HG02970 (cell line): ENCODE results near the gene SLC38A10.

ENCODE experiments used
- ATAC-seq: cut with Tn5 transposase; IDR thresholded peaks from one replicate; pipeline ENCODE4 v1.9.1; 2021; ENCODE audit warnings: mild to moderate bottlenecking, moderate library complexity, moderate number of reproducible peaks; ENCODE audit not compliant: unreplicated experiment, low FRiP score

The SLC38A10 gene

DNA sequence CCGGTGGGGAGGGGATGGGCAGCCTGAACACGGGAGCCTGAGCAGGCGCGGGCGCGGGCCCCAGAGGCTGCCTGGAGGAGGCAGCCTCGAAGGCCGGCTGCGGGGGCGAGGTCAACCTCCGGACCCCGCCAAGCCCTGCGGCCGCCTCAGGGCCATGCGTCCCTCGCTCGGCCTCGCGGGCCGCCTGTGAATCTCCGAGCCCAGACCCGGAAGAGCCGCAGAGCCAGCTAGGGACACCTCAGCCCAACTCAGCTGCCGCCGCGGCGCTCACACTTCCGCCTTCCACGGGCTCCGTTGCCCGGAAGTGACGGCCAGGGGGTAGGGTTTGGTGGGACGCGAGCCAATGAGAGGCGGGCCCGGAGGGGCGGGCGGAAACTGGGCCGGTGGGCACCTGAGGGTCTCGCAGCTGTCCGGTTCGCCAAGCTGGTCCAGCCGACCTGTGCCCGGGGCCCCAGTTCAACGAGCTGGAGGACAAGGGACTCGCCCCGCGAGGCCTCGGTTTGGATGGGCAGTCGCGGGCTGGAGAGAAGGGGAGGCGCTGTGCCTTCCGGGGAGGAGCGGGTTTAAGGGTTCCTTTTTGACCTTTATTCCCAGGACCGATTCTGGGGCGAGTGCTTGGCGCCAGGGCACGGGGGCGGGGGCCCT is at the start of gene SLC38A10:
Gene SLC38A10, minus strand, starts transcription at position 277 of the 645 bp plus-strand sequence. CDS start 386 bp downstream, outside the sequence.
- peak; percentile 82 for ATAC-seq

DNA sequence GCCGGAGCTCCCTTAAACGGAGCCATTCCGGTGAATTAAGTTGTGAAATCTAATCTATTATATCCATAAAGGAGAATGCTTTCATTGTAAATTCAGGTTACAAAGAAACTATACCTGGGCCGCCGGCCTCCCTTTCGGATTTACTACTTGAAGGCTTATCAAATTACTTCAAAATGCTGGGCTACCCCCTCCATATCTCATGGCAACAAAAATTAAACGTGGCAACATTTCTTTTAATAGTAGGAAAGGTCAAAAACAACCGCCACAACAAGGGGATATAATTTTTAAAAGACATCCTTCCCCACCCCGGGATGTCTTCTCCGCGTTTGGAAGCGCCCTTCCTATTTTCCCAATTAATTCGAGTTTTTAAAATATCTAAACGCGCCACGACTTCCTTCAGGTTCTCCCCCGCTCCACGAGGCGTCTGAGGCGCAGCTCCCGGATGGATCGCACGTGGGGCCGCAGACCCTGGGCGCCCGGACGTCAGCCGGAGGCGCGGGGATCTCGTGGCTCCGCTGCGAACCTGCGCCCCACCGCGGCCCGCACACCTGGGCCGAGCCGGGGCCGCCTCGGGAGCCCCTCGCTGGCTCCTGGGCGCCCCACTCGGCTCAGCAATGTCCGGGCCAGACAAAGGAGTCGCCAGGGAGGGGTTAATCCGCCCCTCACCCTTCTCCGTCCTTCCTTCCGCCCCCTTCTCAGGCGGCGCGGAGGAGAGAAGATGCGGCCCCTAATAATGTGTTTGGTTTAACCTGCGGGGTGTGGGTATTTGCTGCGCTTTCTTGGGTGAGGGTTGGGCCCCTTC is 47.4 kb upstream of the SLC38A10 start:
- no peak for ATAC-seq

DNA sequence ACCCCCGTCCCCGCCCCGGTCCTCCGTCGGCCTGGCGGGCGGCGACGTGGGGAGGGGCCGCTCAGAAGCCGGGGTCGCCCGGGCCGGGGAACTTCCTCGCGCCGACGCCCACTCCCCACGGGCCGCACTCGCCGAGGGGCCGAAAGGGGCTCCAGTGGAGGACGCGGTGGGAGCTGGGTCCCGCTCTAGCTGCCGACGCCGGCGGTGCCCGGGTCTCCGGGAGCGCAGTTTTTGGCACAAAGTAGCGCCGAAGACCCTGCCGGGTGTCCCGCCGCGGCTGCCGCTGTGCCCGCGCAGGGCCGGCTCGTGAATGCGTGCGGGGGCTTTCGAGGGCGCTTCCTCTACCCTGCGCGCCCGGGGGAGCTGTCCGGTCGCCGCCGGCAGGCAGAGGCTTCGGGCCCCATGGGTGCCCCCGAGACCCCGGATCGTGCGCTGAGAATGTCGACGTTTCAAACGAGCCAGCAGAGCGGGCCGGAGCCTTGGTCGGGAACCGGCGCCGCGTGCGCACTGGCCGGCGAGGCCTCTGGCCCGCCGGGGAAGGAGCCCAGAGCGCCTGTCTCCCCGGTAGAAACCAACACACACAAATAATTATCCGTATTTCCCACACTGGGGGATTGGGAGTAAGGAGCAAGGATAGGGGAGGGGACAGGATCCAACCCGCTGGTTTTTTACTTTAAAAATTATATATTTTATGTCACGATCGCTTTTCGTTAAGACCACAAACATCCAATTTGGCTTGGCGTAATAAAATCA is 46.6 kb upstream of the SLC38A10 start:
- ATAC-seq: no peak

DNA sequence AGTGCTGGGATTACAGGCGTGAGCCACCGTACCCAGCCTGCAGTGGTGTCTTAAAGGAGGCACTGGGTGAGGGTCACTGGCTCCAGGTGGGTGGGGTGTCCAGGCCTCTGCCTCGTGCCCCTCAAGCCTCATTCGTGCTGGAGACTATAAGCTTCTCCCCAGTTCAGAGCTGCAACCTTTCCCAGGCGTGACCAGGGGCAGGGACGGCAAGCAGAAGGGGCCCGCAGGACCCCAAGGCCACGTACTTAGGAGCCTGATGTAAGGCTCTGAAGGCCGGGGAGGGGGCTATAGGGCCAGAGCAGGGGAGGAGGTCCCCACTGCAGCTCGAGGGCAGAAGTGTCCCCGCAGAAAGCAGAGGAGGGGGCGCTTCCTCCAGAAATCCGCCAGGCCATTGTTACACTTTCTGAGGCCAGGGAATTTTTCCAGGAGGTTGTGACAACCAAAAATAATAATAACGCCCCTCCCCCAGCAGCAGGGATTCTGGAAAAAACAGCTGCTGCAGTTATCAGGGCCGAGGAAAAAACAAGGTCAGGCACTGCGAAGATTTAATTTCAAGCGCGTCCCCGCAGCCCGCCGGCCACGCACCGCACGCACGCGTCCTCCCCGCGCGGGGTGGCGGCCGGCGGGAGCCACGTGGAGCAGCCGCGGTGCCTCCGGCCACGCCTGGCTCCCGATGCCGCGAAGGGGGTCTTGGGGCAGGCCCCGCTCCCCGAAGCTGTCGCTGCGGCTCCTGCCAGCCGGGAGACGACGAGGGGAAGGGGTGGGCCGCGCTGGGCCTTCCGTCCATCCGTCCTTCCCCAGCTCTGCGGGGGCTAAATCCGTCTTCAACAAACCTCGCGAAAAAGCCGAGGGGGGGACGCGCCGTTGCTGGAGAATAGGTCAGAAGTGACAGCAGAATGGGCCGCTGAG is 45.8 kb upstream of the SLC38A10 start:
- no peak for ATAC-seq

DNA sequence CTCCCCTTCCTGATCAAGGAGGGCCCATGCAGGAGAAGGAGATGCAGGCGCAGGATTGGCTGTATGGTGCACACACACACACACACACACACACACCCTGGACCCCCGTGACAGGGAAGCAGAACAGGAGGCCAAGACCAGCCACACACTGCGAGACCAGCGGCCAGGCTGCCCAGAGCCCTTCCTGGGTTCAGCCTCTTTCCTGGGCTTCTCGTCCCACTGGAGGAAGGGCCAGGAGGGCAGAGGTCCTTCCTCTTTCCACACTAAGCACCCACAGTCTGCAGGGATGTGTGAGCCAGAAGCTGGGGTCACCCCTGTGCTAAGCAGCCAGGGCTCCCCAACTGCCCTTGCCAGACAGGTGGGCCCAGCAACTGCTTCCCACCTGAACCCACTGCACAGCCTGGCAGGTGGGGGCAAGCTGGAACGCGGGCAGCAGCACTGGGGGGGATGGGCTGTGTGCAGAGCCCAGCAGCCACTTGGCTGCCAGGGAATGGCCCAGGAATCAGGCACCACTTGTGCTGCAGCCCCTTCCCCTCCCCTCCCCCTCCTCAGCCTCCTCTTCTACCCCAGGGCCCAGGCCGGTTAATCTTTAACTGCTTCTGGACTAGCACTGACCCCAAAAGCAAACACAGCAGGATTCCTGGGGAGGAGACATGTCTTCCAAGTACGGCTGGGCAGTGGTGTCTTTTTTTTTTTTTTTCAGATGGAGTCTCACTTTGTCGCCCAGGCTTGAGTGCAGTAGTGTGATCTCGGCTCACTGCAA is 44.6 kb upstream of the SLC38A10 start:
- no peak for ATAC-seq

DNA sequence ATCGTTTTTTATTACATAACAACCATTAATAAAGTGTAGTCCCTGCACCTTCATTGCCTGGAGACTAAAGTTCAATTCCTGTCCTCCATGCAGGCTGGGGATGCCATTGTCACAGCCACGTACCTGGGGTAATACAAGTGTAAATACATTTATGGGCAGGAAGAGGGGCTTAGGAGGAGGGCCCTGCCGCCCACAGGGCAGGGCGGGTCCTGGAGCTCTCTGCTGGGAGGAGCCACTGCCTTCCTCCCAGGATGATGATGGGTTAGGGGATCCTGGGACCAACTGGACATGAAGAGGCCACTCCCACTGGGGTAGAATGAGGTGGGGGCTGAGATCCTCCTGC is 44.1 kb upstream of the SLC38A10 start:
- no peak for ATAC-seq

DNA sequence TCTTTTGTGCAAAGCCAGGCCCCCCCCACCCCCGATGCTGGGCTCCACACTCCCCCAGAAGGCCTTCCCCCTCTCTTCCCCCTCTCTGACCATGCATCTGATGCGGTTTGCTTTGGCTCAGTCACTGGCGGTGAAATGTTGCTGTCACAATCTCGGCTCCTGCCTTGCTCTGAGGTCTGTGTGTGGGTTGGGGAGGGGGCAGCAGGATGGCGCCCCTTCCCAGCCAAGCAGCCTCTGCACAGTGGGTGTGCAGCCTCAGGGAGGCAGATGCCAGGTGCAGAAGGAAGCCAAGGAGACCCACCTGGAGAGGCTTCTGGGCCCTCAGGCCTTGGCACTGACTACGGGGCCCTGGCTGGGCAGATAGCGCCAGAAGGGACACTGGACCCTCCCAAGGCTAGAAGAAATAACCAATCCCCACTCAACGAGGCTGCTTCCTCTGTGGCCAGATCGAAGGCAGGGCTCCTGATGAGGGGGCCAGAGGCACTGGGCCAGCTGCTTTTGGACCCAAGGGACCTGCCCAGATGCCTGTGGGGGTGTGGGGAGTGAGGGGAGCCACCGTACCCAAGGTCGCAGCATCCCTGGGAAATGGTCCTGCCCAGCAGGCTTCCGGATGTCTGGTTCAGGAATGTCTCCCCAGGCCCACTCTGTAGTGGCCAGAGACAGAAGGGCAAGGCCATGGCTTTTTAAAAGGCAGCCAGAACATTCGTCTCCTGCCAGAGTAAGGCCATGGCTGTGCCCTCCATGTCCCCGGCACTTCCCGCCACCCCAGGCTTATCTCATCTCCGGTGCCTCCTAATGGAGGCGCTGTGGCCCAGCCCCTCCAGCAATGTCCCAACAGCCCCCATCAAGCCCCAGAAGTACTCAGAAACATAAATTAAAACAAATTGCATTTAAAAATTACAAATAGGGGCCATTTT is 43.4 kb upstream of the SLC38A10 start:
- no peak for ATAC-seq

DNA sequence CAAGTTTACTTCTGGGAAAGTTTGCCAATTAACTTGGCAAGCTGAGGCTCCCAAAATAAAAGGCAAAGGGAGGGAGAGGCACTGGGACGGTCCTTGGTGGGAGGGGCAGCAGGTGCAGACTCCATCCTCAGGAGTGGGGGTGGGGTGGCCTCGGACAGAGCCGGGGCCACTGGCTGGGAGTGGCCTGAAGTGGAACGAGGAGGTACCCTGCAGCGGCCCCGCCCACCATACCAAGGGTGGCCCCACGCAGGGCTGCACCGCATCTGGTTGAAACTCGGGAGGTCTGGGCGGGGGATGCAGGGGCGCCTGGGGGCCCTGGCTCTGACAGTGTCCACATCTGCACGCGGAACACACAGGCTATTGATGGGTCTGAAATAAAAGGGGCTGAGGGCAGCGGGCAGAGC is 42.4 kb upstream of the SLC38A10 start:
- no peak for ATAC-seq

DNA sequence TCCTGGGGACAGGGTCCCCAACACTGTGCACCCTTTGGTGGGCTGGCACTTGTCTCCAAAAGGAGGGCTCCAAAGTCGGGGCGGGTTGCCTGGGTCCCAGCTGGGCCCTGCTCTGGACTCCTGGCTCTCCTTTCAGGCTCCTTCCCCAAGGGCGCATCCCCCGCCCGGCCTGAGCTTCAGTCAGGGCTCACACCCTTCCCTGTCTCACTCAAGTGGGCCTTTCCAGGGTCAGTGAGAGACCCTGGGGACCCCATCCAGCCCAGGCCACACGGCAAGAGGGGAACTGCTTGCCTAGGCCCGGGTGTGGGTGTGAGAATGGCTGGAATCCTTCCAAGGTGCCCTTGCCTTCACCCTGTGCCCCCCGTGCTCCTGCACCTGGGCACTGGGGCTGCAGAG is 41.8 kb upstream of the SLC38A10 start:
- no peak for ATAC-seq

DNA sequence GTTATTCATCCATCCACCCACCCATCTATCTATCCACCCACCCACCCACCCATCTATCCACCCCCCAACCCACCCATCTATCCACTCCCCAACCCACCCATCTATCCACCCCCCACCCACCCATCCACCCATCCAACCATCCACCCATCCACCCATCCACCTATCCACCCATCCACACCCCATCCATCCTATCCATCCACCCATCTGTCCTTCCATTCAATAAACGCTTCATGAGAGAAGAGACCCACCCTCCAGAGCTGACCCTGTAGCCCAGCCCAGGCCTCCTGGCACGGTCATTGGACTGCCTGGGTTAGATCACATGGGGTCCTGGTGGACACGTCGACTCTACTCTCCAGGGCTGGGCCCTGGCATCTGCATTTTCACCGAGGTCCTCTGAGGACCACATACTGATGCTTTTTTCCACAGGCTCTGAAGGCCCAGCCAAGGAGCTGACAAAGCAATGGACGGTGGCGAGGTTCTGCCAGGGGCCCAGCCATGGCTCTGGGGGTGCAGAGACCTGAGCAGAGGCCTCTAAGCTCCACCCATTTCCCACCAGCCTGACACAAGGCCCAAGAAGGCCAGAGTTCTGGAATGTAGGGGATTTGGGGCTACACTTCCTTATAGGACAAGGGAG is 41.3 kb upstream of the SLC38A10 start:
- no peak for ATAC-seq

DNA sequence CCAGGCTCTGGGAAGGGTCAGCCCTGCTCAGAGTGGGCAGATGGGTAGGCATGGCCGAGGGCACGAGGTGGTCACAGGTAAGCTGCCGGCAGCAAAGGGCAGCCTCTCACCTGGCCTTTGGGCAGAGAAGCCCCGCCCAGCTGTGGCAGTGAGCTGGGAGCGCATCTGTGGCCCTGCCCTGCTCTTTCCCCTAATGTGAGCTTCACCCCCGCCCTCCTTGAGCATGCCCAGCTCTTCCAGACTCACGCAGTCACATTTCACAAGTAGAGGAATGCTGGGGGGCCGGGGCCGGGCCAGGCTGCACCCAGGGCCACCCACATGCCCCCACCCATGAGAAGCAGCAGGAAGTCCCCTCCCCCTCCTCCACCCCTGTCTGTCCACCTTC is 40.7 kb upstream of the SLC38A10 start:
- no peak for ATAC-seq

DNA sequence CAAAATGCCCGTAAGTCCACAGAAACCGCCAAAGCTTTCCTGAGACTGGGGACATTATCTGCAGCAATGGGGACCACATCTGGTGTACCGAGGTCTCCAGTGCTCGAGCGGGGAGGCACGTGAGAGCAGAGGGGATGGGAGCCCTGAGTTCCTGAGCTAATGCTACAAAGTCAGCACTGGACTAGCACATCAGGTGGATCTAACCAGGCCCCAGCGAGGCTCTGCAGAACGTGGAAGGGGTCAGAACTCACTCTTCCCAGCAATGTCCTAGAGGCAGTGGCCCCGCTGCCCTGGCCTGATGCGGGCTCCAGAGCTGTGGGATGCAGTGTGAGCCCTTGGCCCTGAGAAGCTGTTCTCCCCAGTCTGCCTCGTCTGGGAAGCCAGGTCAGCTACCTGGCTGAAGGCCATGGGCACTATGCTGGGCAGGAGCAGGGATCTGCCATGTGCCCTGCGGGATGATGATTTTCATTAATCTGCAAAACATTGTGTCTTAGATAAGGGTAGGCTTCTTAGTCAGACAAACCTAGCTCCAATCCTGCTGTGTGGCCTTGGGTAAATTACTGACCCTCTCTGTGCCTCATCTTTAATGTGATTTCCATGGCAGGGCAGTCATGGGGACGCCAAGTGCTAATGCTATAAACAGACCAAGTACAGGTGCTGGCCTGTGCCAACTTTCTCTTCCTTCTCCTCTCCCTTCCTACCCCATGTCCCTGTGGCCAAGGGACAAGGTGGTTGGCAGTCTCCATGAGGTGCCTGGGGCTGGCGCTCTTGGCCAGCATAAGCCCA is 40.1 kb upstream of the SLC38A10 start:
- no peak for ATAC-seq

DNA sequence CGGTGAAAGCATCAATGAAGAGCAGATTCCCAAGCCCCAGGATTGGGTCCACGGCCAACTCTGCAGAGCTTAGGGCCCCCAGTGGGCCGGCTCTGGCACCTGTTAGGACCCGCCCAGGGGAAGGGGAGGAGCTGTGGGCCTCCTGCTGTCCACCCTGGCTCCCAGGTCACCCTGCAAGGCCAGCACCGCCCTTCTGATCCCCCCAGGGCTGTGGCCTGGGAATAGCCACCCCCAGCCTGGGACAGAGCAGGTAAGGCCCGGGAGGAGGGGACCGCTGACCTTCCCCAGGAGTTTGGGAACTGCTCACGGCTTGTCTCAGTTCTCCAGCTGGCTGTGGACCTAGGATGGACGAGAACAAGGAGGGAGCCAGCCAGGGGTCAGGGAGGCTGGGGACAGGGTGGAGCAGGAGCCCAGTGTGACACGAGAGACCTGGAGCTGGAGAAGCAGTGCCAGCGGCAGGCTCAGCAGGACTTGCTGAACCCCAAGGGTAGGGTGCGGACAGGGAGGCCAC is 39.3 kb upstream of the SLC38A10 start:
- ATAC-seq: no peak

DNA sequence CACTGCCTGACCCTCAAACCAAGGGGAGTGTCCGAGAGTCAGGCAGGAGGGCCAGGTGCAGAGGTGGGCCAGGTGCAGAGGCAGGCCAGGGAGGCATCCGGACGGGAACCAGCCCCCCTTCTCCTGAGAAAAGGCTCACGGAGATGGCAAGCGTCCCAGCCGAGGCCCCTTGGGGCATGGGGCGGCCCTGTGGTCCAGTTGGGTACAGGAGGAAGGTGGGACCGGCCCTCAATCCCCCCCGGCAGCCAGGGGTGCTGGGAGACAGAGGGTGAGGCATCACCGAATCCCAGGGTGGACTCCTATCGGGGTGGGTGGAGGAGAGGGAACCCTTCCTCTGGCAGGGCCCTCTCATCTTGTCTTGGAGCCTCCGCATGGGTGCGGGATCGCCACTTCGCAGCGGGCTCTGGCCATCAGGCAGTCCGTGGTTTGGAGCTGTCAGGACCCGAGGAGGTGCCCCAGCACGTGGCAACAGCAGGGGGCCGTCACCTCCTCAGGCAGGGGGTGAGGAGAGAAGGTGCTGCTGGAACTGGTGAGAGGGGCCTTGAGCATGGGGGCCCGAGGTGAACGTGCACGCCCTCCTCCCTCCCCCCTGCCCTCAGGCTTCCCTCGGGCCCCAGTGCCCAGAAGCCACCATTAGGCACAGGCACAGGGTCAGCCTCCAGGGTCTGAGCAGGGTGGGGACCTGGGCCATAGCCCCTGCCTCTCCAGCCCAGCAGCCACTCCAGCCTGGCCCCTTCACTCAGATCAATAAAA is 38.7 kb upstream of the SLC38A10 start:
- ATAC-seq: no peak

DNA sequence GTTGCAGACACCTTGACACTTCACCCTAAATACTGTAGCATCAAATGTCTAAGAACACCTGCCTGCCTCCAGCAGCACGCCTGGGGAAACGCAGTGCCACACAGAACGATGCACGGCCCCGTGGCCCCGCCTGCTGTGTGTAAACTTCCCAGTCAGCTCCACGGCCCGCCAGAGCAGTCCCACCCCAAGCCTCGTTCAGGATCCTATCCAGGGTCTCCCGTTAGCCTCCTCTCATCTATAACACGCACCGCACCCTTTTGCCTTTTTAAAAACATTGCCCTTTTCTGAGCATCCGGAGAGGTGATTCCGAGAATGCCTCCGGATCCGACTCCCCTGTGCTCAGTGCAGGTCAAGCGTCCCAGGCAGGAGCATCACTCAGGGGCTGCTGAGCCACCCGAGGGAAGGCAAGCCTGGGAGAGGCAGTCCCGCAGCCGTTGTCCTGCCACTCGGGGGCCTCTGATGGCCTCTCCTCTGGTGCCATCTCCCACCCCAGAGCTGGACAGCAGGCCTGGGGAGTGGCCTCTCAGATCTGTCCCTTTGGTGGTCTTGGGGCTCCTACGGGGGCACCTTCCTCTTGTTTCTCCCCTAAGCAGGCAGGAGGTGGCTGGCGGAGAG is 37.9 kb upstream of the SLC38A10 start:
- ATAC-seq: no peak
